ENCODE data around the gene KLHL26. TPM values are rescaled to one million over a fixed set of nuclear protein-coding genes. Genes with fewer than 3 reads are reported as not detected.

Gene KLHL26
- total RNA-seq, 1 experiment from 2014 or later, result 8.4 TPM

DNA sequence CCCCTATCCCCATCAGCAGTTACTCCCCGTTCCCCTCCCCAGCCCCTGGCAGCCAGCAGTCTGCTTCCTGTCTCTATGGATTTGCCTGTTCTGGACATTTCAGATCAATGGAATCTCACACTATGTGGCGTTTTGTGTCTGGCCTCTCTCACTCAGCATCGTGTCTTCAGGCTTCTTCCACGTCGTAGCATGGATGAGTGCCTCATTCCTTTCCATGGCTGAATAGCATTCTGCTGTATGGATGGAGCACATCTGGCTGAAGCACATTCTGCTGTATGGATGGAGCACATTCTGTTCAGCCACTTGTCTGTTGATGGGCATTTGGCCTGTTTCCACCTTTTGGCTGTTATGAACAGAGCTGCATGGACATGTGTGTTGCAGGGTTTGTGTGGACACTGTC is 76.2 kb downstream of the KLHL26 start:
- Histone ChIP-seq H3K9ac (ENCODE audit: low read length) (no peak overlapping the region), H3K27ac (ENCODE audit: low read length) (no peak overlapping the region), H3K79me2 (ENCODE audit: low read length) (peaks cover 4% of the 10 kb centered on the region; the same call in 1 of the 2 replicates), H2AFZ (ENCODE audit: low read length) (no peak overlapping the region), H3K4me1 (ENCODE audit: insufficient read depth, low read length) (no peaks in the 10 kb centered on the region), H3K36me3 (ENCODE audit: low read depth, low read length) (no peaks in the 10 kb centered on the region), H3K4me3 (ENCODE audit: low read length) (no peak overlapping the region), H3K27me3 (ENCODE audit: low read length) (no peaks in the 10 kb centered on the region), H4K20me1 (ENCODE audit: low read length) (no peaks in the 10 kb centered on the region), H3K4me2 (ENCODE audit: low read length) (no peak overlapping the region), H3K9me3 (ENCODE audit: low read length) (no peaks in the 10 kb centered on the region), H3K9me2 (replicated peaks; ENCODE audit: low read length) (no peaks in the 10 kb centered on the region), H3F3A (ENCODE audit: low read length, unreplicated experiment) (no peaks in the 10 kb centered on the region)
- POLR2A ChIA-PET (ENCODE audit: unreplicated experiment), result no interaction called here
- intact Hi-C loops (cut with micrococcal nuclease), result no loop called here
- DNase-seq, result no peak
- ATAC-seq, result no peak
- TF ChIP-seq EZH2 (IDR thresholded peaks at IDR 0.05; ENCODE audit: low read length, unreplicated experiment) (no peak), EZH2phosphoT487 (IDR thresholded peaks at IDR 0.05; ENCODE audit: borderline replicate concordance, low read length) (no peak)
- TF ChIP-seq, protein P1, sequence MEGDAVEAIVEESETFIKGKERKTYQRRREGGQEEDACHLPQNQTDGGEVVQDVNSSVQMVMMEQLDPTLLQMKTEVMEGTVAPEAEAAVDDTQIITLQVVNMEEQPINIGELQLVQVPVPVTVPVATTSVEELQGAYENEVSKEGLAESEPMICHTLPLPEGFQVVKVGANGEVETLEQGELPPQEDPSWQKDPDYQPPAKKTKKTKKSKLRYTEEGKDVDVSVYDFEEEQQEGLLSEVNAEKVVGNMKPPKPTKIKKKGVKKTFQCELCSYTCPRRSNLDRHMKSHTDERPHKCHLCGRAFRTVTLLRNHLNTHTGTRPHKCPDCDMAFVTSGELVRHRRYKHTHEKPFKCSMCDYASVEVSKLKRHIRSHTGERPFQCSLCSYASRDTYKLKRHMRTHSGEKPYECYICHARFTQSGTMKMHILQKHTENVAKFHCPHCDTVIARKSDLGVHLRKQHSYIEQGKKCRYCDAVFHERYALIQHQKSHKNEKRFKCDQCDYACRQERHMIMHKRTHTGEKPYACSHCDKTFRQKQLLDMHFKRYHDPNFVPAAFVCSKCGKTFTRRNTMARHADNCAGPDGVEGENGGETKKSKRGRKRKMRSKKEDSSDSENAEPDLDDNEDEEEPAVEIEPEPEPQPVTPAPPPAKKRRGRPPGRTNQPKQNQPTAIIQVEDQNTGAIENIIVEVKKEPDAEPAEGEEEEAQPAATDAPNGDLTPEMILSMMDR (conservative IDR thresholded peaks at IDR 0.05; ENCODE audit: low read depth, low read length), result no peak
- BruUV-seq (replicated peaks), result no TSS peak
- CTCF ChIA-PET, result no interaction called here

DNA sequence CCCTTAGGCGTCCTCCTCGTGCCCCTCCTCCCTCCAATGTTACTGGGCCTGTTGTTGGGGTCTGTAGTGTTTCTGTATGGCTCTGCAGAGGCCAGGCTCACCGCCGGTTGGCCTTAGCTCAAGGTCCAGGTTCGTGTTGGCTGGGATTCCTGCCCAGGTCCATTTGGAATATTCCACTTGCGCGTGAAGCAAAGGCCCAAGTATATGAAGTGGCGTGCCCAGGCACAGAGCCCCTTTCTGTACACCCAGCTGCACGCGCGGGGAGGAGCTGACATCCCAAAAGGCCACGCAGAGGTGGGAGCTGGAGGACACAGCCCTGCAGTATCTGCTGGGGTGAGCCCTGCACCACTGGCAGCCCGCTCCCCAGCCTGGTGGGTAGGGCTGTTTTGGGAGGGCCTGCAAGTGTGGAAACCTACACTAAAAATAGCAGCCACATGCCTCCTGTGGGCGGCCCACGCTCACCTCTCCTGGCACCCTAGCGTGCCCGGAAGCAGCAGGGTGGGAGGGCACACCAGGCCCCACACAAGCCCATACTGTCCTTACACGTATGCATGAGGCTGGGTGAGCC is 76.8 kb downstream of the KLHL26 start:
- H4K20me1 ChIP-seq (ENCODE audit: low read length), result no peaks in the 10 kb centered on the region

DNA sequence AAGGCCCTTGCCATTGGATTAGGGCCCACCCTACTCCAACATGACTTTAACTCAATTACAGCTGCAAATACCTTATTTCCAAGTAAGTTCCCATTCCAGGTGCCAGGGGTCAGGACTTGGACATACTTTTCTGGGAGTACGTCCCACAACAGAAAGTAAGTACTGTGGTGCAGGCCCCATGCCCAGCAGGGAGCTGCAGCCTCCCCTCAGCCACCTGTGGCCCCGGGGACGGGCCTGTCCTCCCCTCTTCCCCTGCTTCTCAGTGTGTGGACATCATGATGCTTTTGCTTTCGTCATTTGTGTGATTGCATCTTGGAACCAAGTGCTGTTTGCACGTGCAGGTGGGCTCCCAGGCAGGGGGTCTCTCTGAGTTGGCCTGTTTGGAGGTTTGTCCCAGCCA is 78.6 kb downstream of the KLHL26 start:
- ATAC-seq (no peak), DNase-seq (no peak)
- H3F3A ChIP-seq (ENCODE audit: low read length, unreplicated experiment), result no peaks in the 10 kb centered on the region
- H3K9me3 ChIP-seq (ENCODE audit: low read length), result no peaks in the 10 kb centered on the region
- ChIA-PET POLR2A (ENCODE audit: unreplicated experiment) (no interaction called here), CTCF (no interaction called here)
- no peak for TF ChIP-seq EZH2 (IDR thresholded peaks at IDR 0.05; ENCODE audit: low read length, unreplicated experiment)
- no peak for TF ChIP-seq EZH2phosphoT487 (IDR thresholded peaks at IDR 0.05; ENCODE audit: borderline replicate concordance, low read length)
- TF ChIP-seq, protein P1 (conservative IDR thresholded peaks at IDR 0.05; ENCODE audit: low read depth, low read length), result no peak
- H3K27ac ChIP-seq (ENCODE audit: low read length), result no peak overlapping the region
- H3K4me1 ChIP-seq (ENCODE audit: insufficient read depth, low read length), result no peaks in the 10 kb centered on the region
- no peak overlapping the region for H2AFZ ChIP-seq (ENCODE audit: low read length)
- H4K20me1 ChIP-seq (ENCODE audit: low read length), result no peaks in the 10 kb centered on the region
- no peaks in the 10 kb centered on the region for H3K27me3 ChIP-seq (ENCODE audit: low read length)
- intact Hi-C loops (cut with micrococcal nuclease), result no loop called here
- H3K9me2 ChIP-seq (replicated peaks; ENCODE audit: low read length), result no peaks in the 10 kb centered on the region
- H3K79me2 ChIP-seq (ENCODE audit: low read length), result no peaks in the 10 kb centered on the region
- no peak overlapping the region for H3K9ac ChIP-seq (ENCODE audit: low read length)
- H3K4me3 ChIP-seq (ENCODE audit: low read length), result no peak overlapping the region
- no peak overlapping the region for H3K4me2 ChIP-seq (ENCODE audit: low read length)
- no peaks in the 10 kb centered on the region for H3K36me3 ChIP-seq (ENCODE audit: low read depth, low read length)
- no TSS peak for BruUV-seq (replicated peaks)

More for the DNA sequence above, 76.8 kb downstream of the KLHL26 start:
- Histone ChIP-seq H3K4me2 (ENCODE audit: low read length) (no peak overlapping the region), H3K36me3 (ENCODE audit: low read depth, low read length) (no peaks in the 10 kb centered on the region), H3K9ac (ENCODE audit: low read length) (no peak overlapping the region), H3K27ac (ENCODE audit: low read length) (no peak overlapping the region), H3K4me3 (ENCODE audit: low read length) (no peak overlapping the region), H2AFZ (ENCODE audit: low read length) (no peak overlapping the region), H3F3A (ENCODE audit: low read length, unreplicated experiment) (no peaks in the 10 kb centered on the region), H3K79me2 (ENCODE audit: low read length) (no peaks in the 10 kb centered on the region), H3K4me1 (ENCODE audit: insufficient read depth, low read length) (no peaks in the 10 kb centered on the region), H3K27me3 (ENCODE audit: low read length) (no peaks in the 10 kb centered on the region), H3K9me2 (replicated peaks; ENCODE audit: low read length) (no peaks in the 10 kb centered on the region), H3K9me3 (ENCODE audit: low read length) (no peaks in the 10 kb centered on the region)
- no peak for ATAC-seq
- BruUV-seq (replicated peaks), result no TSS peak
- intact Hi-C loops (cut with micrococcal nuclease), result no loop called here
- POLR2A ChIA-PET (ENCODE audit: unreplicated experiment), result no interaction called here
- TF ChIP-seq EZH2phosphoT487 (IDR thresholded peaks at IDR 0.05; ENCODE audit: borderline replicate concordance, low read length), result no peak
- TF ChIP-seq EZH2 (IDR thresholded peaks at IDR 0.05; ENCODE audit: low read length, unreplicated experiment), result no peak
- TF ChIP-seq, protein P1 (conservative IDR thresholded peaks at IDR 0.05; ENCODE audit: low read depth, low read length), result no peak
- CTCF ChIA-PET, result no interaction called here
- DNase-seq, result no peak
